Measurements from ENCODE around the gene PRR36. TPM values are rescaled to one million over a fixed set of nuclear protein-coding genes. Genes with fewer than 3 reads are reported as not detected.

PRR36 gene
- total RNA-seq, 1 donor from 2014 or later, result 1.0 TPM

DNA sequence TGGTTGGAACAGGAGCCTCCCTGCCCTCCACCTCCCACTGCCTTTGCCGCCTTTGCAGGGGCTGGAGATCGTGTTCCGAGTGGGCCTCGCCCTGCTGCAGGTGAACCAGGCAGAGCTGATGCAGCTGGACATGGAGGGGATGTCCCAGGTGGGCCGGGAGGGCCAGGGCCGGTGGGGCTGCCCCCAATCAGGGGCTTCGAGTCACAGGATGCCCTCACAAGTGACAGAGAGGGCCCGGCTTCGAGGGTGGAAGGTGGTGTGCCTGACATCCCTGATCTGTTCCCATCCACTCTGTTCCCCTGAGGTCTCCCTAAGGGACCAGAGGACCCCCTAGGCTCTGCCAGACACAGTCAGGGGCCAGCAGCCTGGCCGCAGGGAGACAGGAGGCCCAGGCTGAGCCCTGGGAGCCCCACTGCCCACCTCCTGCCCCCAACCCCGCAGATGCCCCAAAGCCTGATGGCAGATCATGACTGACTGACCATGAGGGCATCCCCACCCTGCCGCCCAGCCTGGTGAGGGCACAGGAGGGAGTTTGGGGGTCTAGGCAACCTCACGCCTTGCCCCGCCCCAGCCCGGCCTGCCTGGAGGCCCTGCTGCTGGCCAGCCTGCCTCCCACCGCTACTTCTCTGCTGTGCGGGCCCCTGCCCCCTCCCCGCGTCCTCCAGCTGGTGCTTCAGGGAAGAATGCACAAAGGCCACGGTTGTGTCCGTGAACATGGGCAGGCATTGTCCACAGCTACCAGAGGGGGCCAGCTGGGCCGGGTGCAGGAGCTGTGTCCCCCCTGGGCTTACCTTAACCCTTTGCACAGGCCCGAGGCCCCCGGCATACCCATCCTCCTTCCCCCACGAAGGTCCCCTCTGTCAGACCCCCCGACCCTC lies 22.3 kb downstream of the PRR36 start:
- Histone ChIP-seq H3K27me3 (ENCODE audit: control insufficient read depth, insufficient read depth, low read length) (peaks cover 18% of the 10 kb centered on the region), H3K36me3 (ENCODE audit: control insufficient read depth, insufficient read depth, low read length) (no peaks in the 10 kb centered on the region), H3K4me3 (ENCODE audit: low read depth, low read length) (no peak overlapping the region)
- no peak for DNase-seq (ENCODE audit: low read depth)
- TF ChIP-seq, protein P1, sequence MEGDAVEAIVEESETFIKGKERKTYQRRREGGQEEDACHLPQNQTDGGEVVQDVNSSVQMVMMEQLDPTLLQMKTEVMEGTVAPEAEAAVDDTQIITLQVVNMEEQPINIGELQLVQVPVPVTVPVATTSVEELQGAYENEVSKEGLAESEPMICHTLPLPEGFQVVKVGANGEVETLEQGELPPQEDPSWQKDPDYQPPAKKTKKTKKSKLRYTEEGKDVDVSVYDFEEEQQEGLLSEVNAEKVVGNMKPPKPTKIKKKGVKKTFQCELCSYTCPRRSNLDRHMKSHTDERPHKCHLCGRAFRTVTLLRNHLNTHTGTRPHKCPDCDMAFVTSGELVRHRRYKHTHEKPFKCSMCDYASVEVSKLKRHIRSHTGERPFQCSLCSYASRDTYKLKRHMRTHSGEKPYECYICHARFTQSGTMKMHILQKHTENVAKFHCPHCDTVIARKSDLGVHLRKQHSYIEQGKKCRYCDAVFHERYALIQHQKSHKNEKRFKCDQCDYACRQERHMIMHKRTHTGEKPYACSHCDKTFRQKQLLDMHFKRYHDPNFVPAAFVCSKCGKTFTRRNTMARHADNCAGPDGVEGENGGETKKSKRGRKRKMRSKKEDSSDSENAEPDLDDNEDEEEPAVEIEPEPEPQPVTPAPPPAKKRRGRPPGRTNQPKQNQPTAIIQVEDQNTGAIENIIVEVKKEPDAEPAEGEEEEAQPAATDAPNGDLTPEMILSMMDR (IDR thresholded peaks at IDR 0.05; ENCODE audit: insufficient read depth, low read length, poor library complexity, severe bottlenecking), result no peak

GRCh38 chr19:7850945-7851622 lies 23.1 kb downstream of the PRR36 start:
- Histone ChIP-seq H3K4me3 (ENCODE audit: low read depth, low read length) (no peak overlapping the region), H3K27me3 (ENCODE audit: control insufficient read depth, insufficient read depth, low read length) (peaks cover 10% of the 10 kb centered on the region), H3K36me3 (ENCODE audit: control insufficient read depth, insufficient read depth, low read length) (no peaks in the 10 kb centered on the region)
- DNase-seq (ENCODE audit: low read depth), result no peak
- TF ChIP-seq, protein P1 (IDR thresholded peaks at IDR 0.05; ENCODE audit: insufficient read depth, low read length, poor library complexity, severe bottlenecking), result no peak

DNA sequence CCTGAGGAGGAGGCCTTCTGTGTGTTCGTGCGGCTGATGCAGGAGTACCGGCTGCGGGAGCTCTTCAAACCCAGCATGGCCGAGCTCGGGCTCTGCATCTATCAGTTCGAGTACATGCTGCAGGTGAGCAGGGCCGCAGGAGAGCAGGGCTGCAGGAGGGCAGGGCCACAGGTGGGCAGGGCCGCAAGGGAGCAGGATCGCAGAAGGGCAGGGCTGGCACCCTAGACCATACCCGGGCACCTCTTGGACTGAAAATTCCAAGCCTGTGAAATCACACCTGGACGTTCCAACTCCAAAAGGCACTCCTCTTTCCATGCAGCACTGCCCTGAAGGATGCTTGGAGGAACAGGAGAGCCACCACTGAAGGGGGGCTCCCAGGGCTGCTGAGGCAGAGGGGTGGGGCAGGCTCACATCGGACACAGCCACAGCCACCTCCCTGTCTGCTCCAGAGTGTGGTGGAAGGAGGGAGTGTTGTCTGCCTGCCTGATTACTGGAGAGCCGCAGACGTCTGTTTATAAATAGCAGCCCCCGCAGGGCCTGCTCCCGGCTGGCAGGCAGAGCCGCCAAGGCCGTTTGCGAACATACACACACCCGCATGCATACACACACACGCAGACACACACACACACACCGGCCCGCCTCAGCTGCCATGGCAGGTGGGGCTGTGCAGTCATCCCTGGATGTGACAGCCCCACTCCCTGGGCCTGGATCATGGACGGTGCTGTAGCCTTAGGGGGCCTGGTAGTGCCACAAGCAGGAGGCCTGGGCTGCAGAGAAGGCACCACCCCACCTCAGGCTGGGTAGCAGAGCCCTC lies 24.0 kb downstream of the PRR36 start:
- DNase-seq (ENCODE audit: low read depth), result no peak
- TF ChIP-seq, protein P1 (IDR thresholded peaks at IDR 0.05; ENCODE audit: insufficient read depth, low read length, poor library complexity, severe bottlenecking), result no peak
- H3K36me3 ChIP-seq (ENCODE audit: control insufficient read depth, insufficient read depth, low read length), result no peaks in the 10 kb centered on the region
- H3K27me3 ChIP-seq (ENCODE audit: control insufficient read depth, insufficient read depth, low read length), result peaks cover 7% of the 10 kb centered on the region
- no peak overlapping the region for H3K4me3 ChIP-seq (ENCODE audit: low read depth, low read length)

GRCh38 chr19:7849631-7849999 lies 24.6 kb downstream of the PRR36 start:
- H3K36me3 ChIP-seq (ENCODE audit: control insufficient read depth, insufficient read depth, low read length), result no peaks in the 10 kb centered on the region
- DNase-seq (ENCODE audit: low read depth), result no peak
- no peak overlapping the region for H3K4me3 ChIP-seq (ENCODE audit: low read depth, low read length)
- H3K27me3 ChIP-seq (ENCODE audit: control insufficient read depth, insufficient read depth, low read length), result peaks cover 7% of the 10 kb centered on the region
- TF ChIP-seq, protein P1 (IDR thresholded peaks at IDR 0.05; ENCODE audit: insufficient read depth, low read length, poor library complexity, severe bottlenecking), result no peak

DNA sequence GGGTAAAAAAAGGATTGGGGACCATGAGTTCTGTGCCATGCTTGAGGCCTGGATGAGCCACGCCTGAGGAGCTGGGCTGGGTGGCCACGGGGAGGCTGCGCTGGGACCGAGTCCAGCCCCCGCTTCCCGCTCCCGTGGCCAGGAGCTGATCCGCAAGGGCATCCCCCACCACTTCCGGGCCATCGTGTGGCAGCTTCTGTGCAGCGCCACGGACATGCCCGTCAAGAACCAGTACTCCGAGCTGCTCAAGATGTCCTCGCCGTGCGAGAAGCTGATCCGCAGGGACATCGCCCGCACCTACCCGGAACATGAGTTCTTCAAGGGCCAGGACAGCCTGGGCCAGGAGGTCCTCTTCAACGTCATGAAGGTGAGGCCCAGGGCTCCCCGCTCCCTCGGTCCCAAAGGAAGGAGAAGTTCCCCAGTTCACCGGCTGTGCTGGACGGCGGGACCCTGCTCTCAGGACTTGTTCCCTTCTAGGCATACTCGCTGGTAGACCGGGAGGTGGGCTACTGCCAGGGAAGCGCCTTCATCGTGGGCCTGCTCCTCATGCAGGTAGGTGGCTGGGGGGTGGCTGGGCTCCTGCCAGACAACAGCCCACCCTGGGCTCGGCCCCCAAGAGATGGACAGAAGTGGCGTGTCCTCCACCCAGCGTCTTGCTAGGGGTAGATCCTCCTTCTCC lies 25.3 kb downstream of the PRR36 start:
- Histone ChIP-seq H3K4me3 (ENCODE audit: low read depth, low read length) (no peak overlapping the region), H3K27me3 (ENCODE audit: control insufficient read depth, insufficient read depth, low read length) (peaks cover 7% of the 10 kb centered on the region), H3K36me3 (ENCODE audit: control insufficient read depth, insufficient read depth, low read length) (no peaks in the 10 kb centered on the region)
- TF ChIP-seq, protein P1 (IDR thresholded peaks at IDR 0.05; ENCODE audit: insufficient read depth, low read length, poor library complexity, severe bottlenecking), result no peak
- no peak for DNase-seq (ENCODE audit: low read depth)
